KBM-7 (cell line): Measurements from ENCODE around the gene DPP6.
A peak's percentile ranks its signal among the peaks of the same experiment; 100 is the strongest.

Source experiments
- DNase-seq: peaks from one replicate; pipeline ENCODE4 v3.0.0-alpha.2; 2015
- in situ Hi-C: fragments of 300-500 bp; cut with MboI; formaldehyde crosslinking; loops from 2 replicates; pipeline ENCODE4 v1.14.3; 2020; ENCODE audit warnings: low sequenced_read_pairs, low pct_unique_long_range_greater_than_20kb, mixed read lengths

Gene DPP6

DNA sequence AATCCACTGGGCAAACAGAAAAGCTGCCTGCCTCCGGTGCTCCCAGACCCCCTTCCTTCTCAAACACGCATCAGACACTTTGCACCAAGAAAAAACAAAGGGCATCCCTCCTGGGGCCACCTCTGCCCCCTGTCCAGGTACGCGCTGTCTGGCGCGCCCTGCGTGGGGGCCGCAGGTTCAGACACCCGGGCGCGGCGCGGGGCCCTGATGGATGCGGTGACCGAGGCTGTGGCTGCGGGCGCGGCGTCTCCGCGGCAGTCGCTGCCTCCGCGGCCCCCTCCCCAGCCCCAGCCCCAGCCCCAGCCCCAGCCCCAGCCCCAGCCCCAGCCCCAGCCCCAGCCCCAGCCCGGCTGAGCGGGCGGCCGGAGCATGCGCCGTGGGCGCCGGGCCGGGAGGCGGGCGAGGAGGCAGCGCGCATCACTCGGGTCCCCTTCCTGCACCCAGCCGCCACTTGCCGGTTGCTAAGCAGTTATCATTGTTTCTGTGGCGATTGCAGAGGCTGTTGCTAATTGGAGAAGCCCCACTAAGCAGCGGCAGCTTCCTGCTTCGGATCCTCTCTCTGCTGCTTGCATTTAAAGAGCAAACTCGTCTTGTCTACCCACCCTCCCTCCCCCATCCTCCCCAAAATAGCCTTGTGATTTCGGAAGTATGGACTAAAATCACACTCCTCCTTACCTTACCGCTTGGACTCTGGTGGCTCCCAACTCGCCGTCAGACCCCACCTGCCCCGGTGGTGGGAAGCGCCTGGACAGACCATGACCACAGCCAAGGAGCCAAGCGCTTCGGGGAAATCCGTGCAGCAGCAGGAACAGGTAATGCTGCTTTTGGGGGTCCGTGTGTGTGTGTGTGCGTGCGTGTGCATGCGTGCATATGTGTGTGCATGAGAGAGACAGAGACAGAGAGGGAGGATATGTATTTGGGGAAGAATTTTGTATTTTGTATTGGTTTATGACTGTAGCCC lies 252.8 kb downstream of the DPP6 start:
- in situ Hi-C loops = no loop called here
- no peak for DNase-seq

DNA sequence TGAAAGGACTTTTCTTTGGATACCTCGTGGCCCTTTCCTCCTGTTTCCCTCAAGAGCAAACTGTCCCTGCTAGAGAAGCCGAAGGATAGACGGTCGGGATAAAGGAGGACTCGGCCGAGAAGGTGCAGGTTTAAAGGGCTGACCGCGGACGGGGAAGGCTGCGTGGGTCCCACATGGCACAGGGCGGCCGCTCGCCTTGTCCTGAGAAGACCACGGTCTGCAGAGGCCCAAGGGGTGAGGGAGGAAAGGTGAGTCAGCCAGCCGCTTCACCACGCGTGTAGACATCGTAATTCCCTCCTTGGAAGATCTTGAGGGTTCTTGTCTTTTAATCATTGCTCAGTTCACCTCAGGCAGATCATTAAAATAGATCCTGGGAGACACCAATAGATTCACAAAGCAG lies 253.8 kb downstream of the DPP6 start:
- in situ Hi-C loops = no loop called here
- no peak for DNase-seq

DNA sequence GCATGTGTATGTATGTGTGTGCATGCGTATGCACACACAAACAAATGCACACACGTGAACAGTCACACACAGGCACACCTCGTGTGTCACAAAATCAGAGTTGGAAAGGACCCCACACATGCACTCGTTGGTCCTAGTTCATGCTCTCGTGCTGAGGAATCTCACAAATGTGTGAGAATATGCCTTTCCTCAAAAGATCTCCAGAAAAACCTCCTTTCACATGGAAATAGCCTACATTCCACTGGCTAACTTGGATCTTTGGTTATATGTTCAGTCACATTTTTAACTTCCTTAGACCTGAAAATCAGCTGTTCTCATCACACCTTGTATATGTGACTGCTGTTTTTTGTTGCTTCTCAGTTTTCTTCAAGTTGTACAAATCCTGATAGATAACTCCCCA lies 256.7 kb downstream of the DPP6 start:
- no peak for DNase-seq
- in situ Hi-C loops = no loop called here

DNA sequence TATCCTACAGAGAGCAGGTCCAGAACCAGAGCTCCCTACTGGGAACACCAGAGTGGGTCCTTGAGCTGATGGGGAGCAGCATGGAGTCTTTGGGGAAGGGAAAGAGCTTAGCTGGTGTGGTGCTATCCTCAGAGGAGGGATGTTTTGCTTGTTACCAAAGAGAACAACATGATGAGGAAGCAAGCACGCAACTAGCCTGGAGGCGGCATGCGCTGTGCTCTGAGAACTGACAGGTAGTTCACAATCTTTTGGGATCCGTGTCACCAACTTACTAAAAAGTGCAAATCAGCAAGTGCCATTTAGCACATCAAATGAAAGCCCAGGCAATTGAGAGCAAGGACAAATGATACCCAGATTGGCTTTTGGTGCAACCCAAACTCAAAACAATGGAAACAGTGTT lies 257.9 kb downstream of the DPP6 start:
- in situ Hi-C loops = no loop called here
- DNase-seq = no peak

DNA sequence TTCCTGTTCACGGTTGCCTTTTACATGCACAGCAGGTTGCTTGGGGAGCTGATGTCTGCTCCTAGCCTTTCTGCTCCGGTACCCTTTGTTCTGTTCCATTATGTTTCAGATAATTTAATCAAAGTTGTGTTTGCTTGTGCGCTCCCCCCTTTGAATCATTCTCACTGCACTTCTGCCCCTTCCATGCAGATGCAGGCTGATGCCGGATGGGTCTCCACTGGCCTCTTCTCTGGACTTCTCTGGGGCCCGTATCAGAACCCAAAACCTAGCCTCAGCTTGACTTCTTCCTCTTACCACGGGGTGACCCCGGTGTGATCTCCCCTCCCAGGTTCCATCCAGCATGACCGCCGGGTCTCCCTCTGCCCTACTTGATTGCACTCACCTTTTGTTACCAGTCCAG lies 272.0 kb downstream of the DPP6 start:
- DNase-seq = no peak
- in situ Hi-C loops = no loop called here

DNA sequence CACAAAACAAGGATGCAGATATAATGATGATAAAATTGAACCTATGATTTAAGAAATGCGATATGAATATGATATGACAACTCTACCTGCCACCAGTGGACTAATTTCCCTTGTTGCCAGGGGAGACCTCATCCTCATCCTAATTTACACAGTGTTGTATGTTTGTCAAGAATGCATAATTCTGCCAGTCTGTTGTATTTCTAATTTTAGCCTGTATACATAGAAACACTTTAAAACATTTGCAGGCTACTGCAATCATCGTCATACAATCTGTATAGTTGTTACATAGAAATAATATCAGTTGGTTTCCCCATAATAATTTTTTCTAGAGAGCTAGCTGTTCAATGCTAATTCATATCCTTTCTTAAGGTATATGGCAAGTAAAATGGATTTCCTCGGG lies 274.2 kb downstream of the DPP6 start:
- no peak for DNase-seq
- in situ Hi-C loops = no loop called here

DNA sequence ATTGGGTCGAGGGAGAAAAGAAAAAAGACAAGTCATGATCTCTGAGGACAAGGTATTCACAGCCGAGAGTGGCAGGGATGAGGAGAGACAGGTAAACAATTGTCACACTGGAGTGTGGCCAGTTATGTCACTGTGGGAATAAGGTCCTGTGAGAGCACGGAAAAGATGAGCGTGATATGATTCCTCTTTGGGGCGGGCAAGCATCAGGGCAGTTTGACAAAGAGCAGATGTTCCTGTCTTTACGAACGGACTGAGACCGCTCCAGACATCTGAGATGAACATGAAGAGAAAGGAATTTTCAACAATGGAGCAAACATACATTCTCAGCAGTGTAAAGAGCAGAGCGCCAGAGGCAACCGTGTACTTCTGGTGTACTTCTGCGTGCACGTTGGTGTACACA lies 278.1 kb downstream of the DPP6 start:
- DNase-seq = no peak
- in situ Hi-C loops = no loop called here

DNA sequence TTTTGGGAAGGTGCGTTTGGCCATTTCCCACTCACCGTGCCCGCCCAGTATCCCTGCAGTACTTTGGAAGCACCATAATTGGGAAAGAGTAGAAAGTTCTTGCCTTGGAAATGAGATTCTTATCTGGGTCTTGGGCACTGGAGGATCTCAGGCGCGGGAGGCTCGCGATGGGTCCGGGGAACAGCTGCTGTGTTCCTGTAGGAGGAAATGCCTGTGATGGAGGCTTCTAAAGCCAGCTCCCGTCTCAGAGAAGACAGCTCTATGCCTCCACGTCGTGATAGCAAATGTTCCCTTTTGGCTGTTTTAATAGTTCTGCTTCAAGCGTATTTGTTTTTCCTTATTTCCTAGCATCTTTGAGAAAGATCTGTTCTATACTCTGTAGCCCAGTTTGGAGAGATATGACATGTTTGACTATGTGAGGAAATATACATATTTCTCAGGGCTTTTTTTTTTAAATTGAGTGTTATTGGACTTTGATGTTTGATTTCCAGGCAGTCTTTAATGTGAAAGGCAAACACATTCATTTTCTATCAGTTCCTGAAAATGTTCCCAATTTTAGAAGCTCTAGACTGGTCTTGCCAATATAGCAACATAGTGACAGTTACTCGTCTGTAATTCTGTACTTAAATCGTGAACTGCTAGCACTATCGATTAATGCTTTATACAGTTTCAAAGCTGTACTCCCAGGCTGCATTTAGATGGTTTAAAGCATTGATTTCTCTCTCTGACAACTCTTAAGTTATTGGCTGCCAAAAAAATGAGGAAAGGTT lies 280.8 kb downstream of the DPP6 start:
- in situ Hi-C loops = no loop called here
- DNase-seq = no peak

DNA sequence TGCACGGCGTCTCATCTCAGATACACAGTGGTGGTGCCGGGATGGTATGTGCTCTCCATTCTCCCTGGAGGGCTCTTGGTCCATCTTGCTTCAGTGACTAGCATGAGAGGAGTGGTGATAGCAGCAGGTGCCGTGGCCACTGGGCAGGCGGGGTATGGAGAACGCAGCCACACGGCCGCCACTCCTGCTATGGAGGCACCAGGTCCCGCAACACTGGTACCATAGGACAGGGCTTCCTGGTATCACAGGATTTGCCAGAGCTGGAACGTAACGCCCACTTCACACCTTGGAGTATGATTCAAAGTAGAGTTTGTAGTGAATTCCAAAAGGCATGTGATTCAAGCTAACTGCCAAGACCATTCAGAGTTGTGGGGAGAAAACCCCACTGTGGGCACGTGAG lies 284.1 kb downstream of the DPP6 start:
- in situ Hi-C loops = no loop called here
- no peak for DNase-seq

DNA sequence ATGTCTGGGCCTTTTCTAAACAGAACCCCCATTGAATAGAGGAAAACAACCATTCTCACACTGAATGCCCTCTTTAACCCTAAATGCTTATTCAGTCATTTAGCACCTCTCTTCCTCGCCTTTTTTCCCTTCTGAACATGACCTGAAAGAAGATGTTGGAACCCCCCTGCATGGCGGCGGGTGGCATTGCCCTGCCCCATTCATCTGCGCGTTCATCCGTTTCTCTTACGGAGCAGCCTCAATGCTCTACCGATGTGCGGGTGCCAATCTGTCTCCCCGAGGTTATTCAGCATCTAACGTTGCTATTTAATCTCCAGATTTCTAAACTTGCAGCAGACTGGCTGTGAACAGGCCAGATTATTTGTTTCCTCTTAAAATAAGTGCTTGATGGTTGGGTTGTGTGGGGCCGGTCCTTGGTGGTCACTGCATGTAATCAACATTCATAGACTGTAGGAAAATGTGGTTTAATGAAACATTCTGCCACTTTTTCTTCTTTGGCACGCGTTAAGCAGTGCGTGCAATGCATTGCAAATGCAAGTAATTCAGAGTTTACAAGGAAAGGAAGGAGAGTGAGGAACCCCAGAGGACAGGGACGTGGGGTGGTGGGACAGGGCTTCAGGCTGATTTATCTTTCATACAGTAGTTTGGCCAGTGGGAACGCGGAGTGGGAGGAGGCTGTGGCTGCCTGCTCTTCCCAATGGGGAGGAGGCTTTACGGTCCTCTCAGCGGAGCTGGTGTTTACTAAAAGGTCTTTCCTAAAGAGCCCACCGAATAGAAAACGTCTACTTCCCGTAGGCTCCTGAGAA lies 286.7 kb downstream of the DPP6 start:
- in situ Hi-C loops = no loop called here
- no peak for DNase-seq

DNA sequence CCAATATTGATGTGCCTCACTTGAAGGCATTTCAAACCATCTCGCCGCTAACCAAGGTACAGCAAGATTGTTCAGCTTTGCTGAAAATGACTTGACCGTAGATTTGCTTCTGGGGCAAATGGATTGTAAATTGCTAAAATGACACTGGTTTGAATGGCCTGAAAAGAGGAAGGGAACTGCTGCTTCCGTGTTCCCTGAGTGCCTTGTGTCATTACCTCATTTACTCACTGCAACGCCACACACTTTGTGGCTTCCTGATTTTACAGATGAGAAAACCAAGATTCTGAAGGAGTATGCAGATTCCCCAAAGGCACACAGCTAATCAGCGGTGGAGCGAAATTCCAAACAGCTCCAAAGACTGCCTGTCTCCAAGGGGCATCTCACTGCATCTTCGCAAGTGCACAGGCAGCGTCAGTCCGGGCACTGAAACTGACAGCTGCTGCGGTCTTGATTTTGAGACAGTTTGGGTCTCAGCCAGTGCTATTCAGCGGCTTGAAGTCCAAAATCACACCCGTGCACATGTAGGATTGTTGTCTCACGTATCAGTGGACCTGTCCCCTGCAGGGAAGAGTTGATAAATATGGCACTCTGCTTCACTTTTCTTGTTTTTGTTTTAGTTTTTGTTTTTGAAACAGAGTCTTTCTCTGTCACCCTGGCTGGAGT lies 290.9 kb downstream of the DPP6 start:
- in situ Hi-C loops = no loop called here
- peak; percentile 53 for DNase-seq

DNA sequence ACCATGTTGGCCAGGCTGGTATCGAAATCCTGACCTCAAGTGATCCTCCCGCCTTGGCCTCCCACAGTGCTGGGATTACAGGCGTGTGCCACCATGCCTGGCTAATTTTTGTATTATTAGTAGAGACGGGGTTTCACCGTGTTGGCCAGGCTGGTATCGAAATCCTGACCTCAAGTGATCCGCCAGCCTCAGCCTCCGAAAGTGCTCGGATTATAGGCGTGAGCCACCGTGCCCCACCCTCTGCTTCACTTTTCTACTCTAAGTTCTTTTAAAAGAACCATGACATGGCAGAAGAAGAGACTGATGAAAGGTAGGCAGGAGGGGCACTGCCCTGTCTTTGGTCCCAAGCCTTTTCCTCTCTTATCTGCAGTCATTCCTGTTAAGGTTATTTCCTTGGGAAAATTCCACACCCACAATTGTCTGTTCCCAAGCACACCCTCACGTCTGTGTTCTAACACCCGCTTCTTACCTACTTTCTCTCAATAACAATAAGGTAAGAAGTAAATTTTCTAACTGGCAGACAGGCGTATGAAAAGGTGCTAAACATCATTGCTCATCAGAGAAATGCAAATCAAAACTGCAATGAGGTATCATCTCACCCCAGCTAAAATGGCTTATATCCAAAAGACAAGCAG lies 291.7 kb downstream of the DPP6 start:
- no peak for DNase-seq
- in situ Hi-C loops = no loop called here

DNA sequence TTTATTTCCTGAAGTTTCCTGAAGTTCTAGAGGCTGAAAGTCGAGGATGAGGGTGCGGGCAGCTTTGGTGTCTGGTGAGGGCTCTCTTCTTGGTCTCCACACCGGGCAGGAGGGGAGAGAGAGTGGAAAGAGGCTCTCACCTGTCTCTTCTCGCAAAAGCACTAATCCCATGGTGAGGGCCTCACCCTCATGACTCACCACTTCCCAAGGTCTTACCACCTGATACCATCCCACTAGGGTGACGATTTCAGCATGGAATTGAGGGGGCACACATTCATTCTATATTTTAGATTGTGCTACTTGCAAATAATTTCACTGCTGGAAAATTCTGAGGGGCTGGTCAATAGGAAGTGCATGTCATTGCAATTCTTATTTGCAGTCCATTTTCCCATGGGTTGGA lies 292.9 kb downstream of the DPP6 start:
- DNase-seq = no peak
- in situ Hi-C loops = no loop called here

DNA sequence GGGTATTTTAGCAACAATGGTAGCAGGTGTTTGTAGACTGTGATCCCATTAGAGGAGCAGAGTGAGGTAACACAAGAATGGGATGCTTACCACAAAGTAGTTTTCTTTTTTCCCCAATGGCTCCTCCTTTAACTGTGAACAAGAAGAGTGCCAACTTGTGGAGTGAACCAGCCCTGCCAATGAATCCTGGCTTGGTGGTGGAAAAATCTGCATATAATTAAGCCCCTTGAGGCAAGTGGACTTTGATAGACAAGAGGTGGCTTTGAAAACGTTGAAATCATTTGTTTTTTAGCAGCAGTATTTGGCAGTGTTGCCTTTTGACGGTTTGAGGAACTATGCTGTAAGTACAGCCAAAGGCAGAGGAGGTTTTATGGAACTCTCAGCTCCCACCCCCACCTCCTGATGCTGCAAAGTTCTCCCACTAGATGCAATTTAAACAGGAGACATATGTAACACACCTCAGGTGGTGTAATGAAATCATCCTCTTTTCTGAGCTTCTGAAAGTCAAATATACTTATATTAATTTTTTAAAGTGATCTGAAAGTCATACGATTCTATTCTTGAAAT lies 295.6 kb downstream of the DPP6 start:
- no peak for DNase-seq
- in situ Hi-C loops = no loop called here

DNA sequence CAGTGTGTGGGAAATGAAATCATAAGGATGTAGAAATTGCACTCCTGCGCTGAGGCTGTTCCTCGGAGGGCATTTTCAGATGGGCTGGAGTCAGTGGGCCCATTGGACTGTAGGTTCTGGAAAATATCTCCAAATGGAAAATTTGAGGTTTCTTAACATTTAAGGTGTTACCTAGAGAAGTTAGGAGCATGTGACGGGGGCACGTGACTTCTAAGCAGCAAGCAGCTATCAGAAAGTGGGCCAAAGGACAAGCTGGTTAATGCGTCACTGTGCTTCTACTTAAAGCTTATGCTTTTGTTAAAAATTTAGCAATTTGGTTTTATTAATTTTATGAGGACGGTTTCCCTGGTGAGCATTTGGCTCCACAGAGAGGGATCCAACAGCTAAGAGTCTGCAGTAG lies 298.7 kb downstream of the DPP6 start:
- in situ Hi-C loops = no loop called here
- DNase-seq = no peak

DNA sequence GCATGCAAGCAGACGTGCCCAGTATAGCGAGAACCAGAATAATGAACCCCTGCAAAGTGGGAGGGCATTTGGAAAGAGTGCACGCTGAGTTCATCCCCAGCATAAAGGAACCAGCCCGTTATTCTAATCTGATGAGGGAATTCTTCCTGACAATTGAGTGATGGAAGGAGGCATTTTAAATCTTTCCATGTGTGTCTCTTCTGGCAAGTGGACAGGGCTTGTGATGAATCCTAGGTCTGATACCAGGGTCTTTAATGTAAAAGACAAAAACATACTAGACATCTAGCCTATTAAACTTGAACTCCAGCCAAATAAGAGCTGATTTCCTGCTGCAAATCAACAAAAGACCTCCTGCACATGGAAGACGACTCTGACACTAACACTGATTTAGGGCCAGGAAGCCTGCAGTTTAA lies 301.2 kb downstream of the DPP6 start:
- in situ Hi-C loops = no loop called here
- no peak for DNase-seq

DNA sequence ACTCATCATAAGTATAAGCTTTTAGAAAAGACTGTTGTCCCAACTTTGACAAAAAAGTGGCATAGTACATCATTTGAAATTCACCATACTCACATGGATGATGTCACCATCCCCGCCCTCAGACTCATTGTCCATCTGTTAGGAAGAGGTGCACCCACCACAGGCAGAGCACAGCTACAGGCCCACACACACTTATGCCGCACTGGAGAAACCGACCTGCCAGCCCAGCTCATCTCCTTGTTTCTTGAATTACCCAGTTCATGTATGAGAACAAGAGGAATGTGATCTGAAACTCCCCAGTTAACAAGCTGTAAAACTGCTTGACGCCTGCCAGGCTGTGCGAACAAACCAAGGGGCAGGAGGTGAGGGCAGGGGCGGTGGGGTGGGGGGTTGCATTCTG lies 312.0 kb downstream of the DPP6 start:
- in situ Hi-C loops = no loop called here
- no peak for DNase-seq

DNA sequence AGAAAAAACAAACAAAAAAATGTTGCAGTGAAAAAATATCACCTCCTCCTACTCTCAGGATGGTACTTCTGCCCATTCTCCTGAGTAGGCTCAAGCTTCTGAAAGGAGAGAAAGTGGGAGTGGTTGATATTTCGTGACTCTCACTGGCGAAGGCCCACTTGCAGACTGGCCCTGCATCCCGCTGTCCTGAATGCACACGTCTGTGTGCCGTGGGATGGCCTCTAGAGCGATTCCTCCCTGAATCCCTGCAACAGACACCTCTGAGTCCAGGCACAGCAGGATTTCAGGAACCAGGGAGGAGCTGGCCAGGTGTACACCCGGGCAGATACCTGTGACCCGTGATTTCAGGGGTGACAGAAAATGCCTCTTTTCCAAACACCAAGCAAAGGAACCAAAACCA lies 319.2 kb downstream of the DPP6 start:
- in situ Hi-C loops = no loop called here
- no peak for DNase-seq
